ENCODE data around the gene HAL. TPM values are rescaled to one million over a fixed set of nuclear protein-coding genes. Genes with fewer than 3 reads are reported as not detected.

HAL gene
- total RNA-seq, 3 donors from 2014 or later (not counting 1 experiment from before 2014, with no cell fraction given), result 1.2 to 10.8 (median 1.6) TPM

GRCh38 chr12:95944108-95944704 is 51.9 kb downstream of the HAL start:
- H3K4me1 Mint-ChIP-seq, result peaks cover 6 to 7% of the 10 kb centered on the region in 2 donors
- H3K27me3 Mint-ChIP-seq (ENCODE audit: low read depth in 2 of 2), result peaks cover 0 to under 1% of the 10 kb centered on the region in 2 donors
- H3K27ac Mint-ChIP-seq, result peak overlapping the region; percentile 69 to 93
- TF ChIP-seq, protein P1, sequence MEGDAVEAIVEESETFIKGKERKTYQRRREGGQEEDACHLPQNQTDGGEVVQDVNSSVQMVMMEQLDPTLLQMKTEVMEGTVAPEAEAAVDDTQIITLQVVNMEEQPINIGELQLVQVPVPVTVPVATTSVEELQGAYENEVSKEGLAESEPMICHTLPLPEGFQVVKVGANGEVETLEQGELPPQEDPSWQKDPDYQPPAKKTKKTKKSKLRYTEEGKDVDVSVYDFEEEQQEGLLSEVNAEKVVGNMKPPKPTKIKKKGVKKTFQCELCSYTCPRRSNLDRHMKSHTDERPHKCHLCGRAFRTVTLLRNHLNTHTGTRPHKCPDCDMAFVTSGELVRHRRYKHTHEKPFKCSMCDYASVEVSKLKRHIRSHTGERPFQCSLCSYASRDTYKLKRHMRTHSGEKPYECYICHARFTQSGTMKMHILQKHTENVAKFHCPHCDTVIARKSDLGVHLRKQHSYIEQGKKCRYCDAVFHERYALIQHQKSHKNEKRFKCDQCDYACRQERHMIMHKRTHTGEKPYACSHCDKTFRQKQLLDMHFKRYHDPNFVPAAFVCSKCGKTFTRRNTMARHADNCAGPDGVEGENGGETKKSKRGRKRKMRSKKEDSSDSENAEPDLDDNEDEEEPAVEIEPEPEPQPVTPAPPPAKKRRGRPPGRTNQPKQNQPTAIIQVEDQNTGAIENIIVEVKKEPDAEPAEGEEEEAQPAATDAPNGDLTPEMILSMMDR (IDR thresholded peaks at IDR 0.05), result no peak
- H3K4me3 Mint-ChIP-seq, result peak overlapping the region; percentile 96
- whole genome bisulfite sequencing (ENCODE audit: insufficient coverage), result 92% methylated on average over 7 of the region's 10 CpGs
- no peaks in the 10 kb centered on the region for H3K9me3 ChIP-seq (ENCODE audit: control insufficient read depth, insufficient read depth, low read length)
- H3K4me3 ChIP-seq (ENCODE audit: low read length), result no peak overlapping the region
- no peaks in the 10 kb centered on the region for H3K36me3 Mint-ChIP-seq
- H3K27ac ChIP-seq (ENCODE audit: low read length), result no peak overlapping the region
- H3K27me3 ChIP-seq (ENCODE audit: control insufficient read depth, insufficient read depth, low read length), result no peaks in the 10 kb centered on the region
- peaks cover 13% of the 10 kb centered on the region for H3K4me1 ChIP-seq (ENCODE audit: control insufficient read depth, insufficient read depth, low read length)
- DNase-seq, result no peak
- no peak for ATAC-seq
- no peaks in the 10 kb centered on the region for H3K36me3 ChIP-seq (ENCODE audit: control insufficient read depth, insufficient read depth, low read length)
- no peaks in the 10 kb centered on the region for H3K9me3 Mint-ChIP-seq
- intact Hi-C loops (cut with micrococcal nuclease), result no loop called here

DNA sequence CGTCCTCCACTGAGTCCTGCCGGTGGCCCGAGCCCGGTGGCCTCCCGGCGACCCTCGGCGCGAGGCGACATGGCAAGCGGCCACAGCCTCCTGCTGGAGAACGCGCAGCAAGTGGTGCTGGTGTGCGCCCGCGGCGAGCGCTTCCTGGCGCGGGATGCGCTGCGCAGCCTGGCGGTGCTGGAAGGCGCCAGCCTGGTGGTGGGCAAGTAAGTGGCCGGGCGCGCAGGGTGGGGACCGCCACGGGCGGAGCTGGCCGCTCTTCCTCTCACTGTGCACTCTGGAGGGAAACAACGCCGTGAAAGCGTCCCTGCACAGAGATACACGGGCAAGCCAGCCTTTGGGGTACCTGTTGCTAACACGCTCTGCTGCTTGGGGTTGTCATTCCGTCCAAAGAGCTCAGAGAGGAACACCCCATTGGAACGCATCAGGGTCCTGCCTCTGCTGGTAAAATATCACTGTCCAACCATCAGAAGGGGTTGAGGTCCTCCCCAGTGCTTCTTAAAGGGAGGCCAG is 52.8 kb downstream of the HAL start, which contains the start of gene AMDHD1:
AMDHD1 (plus strand) TSS at position 2 of the 513 bp plus-strand sequence; CDS start at position 70, 68 bp downstream.
- TF ChIP-seq, protein P1 (IDR thresholded peaks at IDR 0.05), result peak; percentile 11
- H3K27me3 Mint-ChIP-seq (ENCODE audit: low read depth in 2 of 2), result peaks cover 0 to 8% of the 10 kb centered on the region in 2 donors
- Histone ChIP-seq H3K9me3 (ENCODE audit: control insufficient read depth, insufficient read depth, low read length) (no peaks in the 10 kb centered on the region), H3K4me3 (ENCODE audit: low read length) (peak within 1 kb of the TSS; percentile 84), H3K27me3 (ENCODE audit: control insufficient read depth, insufficient read depth, low read length) (no peaks in the 10 kb centered on the region), H3K36me3 (ENCODE audit: control insufficient read depth, insufficient read depth, low read length) (no peaks in the 10 kb centered on the region), H3K27ac (ENCODE audit: low read length) (peak within 1 kb of the TSS; percentile 65), H3K4me1 (ENCODE audit: control insufficient read depth, insufficient read depth, low read length) (peaks cover 13% of the 10 kb centered on the region)
- peaks cover 6 to 7% of the 10 kb centered on the region in 2 donors for H3K4me1 Mint-ChIP-seq
- intact Hi-C loops (cut with micrococcal nuclease), result loop anchor here (2.0 kb wide), 1 partner anchor 85 kb away; the partner anchor contains the start of gene SNRPF
- H3K9me3 Mint-ChIP-seq, result no peaks in the 10 kb centered on the region
- H3K4me3 Mint-ChIP-seq, result peak within 1 kb of the TSS; percentile 96
- WGBS (ENCODE audit: insufficient coverage), result under 1% methylated on average over 38 of the region's 38 CpGs
- ATAC-seq (peak; percentile 64 to 77 (median 71)), DNase-seq (peak; percentile 56 to 81)
- no peaks in the 10 kb centered on the region for H3K36me3 Mint-ChIP-seq
- H3K27ac Mint-ChIP-seq, result peak within 1 kb of the TSS; percentile 69 to 93

DNA sequence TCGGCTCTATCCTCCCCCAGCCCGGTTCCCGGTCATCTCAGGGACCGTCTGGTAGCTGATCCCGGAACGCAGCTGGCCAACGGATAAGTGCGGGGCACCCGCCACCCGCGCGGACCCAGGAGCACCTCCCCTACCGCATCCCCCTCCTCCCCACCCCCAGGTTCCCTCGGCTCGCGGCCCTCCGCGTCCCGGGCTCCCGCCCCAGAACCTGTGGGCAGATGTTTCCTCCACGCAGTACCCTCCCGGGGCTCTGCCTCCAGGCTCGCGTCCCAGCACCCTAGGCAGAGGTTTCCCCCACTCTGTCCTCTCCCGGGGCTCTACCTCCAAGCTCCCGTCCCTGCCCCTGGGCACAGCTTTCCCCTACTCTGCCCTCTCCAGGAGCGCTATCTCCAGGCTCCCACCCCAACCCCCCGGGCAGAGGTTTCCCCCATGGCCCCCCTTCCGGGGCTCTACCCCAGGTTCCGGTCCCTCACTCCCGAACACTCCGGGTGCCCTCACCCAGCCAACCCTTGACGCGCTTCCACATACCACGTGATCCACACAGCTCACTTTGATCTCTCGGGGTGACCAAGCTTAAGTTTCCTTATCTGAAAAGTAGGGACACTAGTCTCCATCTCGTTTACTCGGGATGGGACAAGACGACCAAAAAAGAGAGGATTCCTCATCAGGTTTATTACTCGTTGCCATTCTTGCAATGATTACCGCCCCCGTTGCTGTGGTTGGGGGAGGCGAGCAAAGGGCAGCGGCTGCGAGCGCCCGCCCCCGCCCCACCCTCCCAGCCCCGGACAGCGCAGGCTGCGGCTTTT is 53.4 kb downstream of the HAL start, which contains the start of gene CCDC38:
CCDC38 (minus strand) TSS at position 91 of the 806 bp plus-strand sequence. CDS start 6,105 bp downstream, outside the sequence.
- H3K27me3 Mint-ChIP-seq (ENCODE audit: low read depth in 2 of 2), result peaks cover 0 to 12% of the 10 kb centered on the region in 2 donors
- under 1% methylated on average over 51 of the region's 51 CpGs for WGBS (ENCODE audit: insufficient coverage)
- H3K27me3 ChIP-seq (ENCODE audit: control insufficient read depth, insufficient read depth, low read length), result no peaks in the 10 kb centered on the region
- H3K4me3 ChIP-seq (ENCODE audit: low read length), result peak within 1 kb of the TSS; percentile 84
- peaks cover 6 to 7% of the 10 kb centered on the region in 2 donors for H3K4me1 Mint-ChIP-seq
- intact Hi-C loops (cut with micrococcal nuclease), result loop anchor here (2.0 kb wide), 1 partner anchor 84 kb away; the partner anchor contains the start of gene SNRPF
- DNase-seq (peak; percentile 66 to 90), ATAC-seq (peak; percentile 93 to 97 (median 95))
- TF ChIP-seq, protein P1 (IDR thresholded peaks at IDR 0.05), result peak; percentile 24
- H3K27ac ChIP-seq (ENCODE audit: low read length), result peak within 1 kb of the TSS; percentile 65
- peak within 1 kb of the TSS; percentile 96 for H3K4me3 Mint-ChIP-seq
- peaks cover 13% of the 10 kb centered on the region for H3K4me1 ChIP-seq (ENCODE audit: control insufficient read depth, insufficient read depth, low read length)
- H3K9me3 ChIP-seq (ENCODE audit: control insufficient read depth, insufficient read depth, low read length), result no peaks in the 10 kb centered on the region
- H3K9me3 Mint-ChIP-seq, result no peaks in the 10 kb centered on the region
- H3K36me3 ChIP-seq (ENCODE audit: control insufficient read depth, insufficient read depth, low read length), result no peaks in the 10 kb centered on the region
- no peaks in the 10 kb centered on the region for H3K36me3 Mint-ChIP-seq
- peak within 1 kb of the TSS; percentile 69 to 93 for H3K27ac Mint-ChIP-seq
